OCI-LY1 (cell line): ENCODE results near the gene ESPN.
A peak's percentile ranks its signal among the peaks of the same experiment; 100 is the strongest.

ENCODE experiments used
- H2AFZ ChIP-seq: fragments of 200-600 bp; sonication (generic), shearing (Covaris generic); 2 replicates; pipeline ENCODE4 v1.6.0; 2014; ENCODE audit warnings: antibody characterized with exemption, mild to moderate bottlenecking, low read length
- H3F3A ChIP-seq: fragments of 200-600 bp; sonication (generic), shearing (Covaris generic); 2 replicates; pipeline ENCODE4 v1.6.0; 2014; ENCODE audit warnings: mild to moderate bottlenecking, antibody characterized with exemption, low read length, moderate library complexity; ENCODE audit not compliant: insufficient read depth
- H3K27ac ChIP-seq: fragments of 200-600 bp; sonication (generic); 2 replicates; pipeline ENCODE4 v1.5.1; 2014; ENCODE audit warnings: low read length, mixed run types, mild to moderate bottlenecking, low read depth; ENCODE audit not compliant: poor library complexity, severe bottlenecking
- H3K27me3 ChIP-seq: fragments of 200-600 bp; sonication (generic); 2 replicates; pipeline ENCODE4 v1.6.0; 2014; ENCODE audit warnings: antibody characterized with exemption, mild to moderate bottlenecking, low read length, moderate library complexity; ENCODE audit not compliant: insufficient read depth
- H3K36me3 ChIP-seq: fragments of 200-600 bp; sonication (generic); 2 replicates; pipeline ENCODE4 v1.6.1; 2014; ENCODE audit warnings: mild to moderate bottlenecking, antibody characterized with exemption, low read length, moderate library complexity, mixed read lengths; ENCODE audit not compliant: insufficient read depth
- H3K4me1 ChIP-seq: fragments of 200-600 bp; sonication (generic); 2 replicates; pipeline ENCODE4 v1.5.1; 2014; ENCODE audit warnings: mild to moderate bottlenecking, low read length, moderate library complexity; ENCODE audit not compliant: insufficient read depth, severe bottlenecking
- H3K4me2 ChIP-seq: fragments of 200-600 bp; sonication (generic), shearing (Covaris generic); 2 replicates; pipeline ENCODE4 v1.6.1; 2014; ENCODE audit warnings: low read length
- H3K4me3 ChIP-seq: fragments of 200-600 bp; sonication (generic); 2 replicates; pipeline ENCODE4 v1.5.1; 2014; ENCODE audit warnings: low read length, low read depth, mild to moderate bottlenecking, mixed read lengths; ENCODE audit not compliant: poor library complexity, severe bottlenecking
- H3K79me2 ChIP-seq: fragments of 200-600 bp; shearing (Covaris generic); 2 replicates; pipeline ENCODE4 v1.6.1; 2016; ENCODE audit warnings: mixed run types, low read length, mixed read lengths; ENCODE audit not compliant: insufficient read depth
- H3K9ac ChIP-seq: fragments of 200-600 bp; sonication (generic), shearing (Covaris generic); 2 replicates; pipeline ENCODE4 v1.6.1; 2014; ENCODE audit warnings: mild to moderate bottlenecking, low read length, mixed read lengths
- H3K9me2 ChIP-seq: fragments of 200-600 bp; sonication (generic), shearing (Covaris generic); 2 replicates; pipeline ENCODE4 v1.6.1; 2014; ENCODE audit warnings: low read depth, mild to moderate bottlenecking, low read length, mixed read lengths
- H3K9me3 ChIP-seq: fragments of 200-600 bp; shearing (Covaris generic); 2 replicates; pipeline ENCODE4 v1.6.1; 2014; ENCODE audit warnings: low read length, mixed read lengths
- H4K20me1 ChIP-seq: fragments of 200-600 bp; sonication (generic), shearing (Covaris generic); 2 replicates; pipeline ENCODE4 v1.6.0; 2016; ENCODE audit warnings: mild to moderate bottlenecking, low read length; ENCODE audit not compliant: insufficient read depth
- CTCF ChIP-seq: fragments of 200-600 bp; sonication (generic), shearing (Covaris generic); IDR thresholded peaks from 2 replicates; pipeline ENCODE4 v1.5.1; 2017; ENCODE audit warnings: mild to moderate bottlenecking, antibody characterized with exemption, low read length, moderate library complexity, mixed read lengths
- EZH2 ChIP-seq: fragments of 200-600 bp; sonication (generic), shearing (Covaris generic); IDR thresholded peaks from 2 replicates; pipeline ENCODE4 v1.8.0; 2017; ENCODE audit warnings: borderline replicate concordance, mixed run types, mild to moderate bottlenecking, antibody characterized with exemption, low read length, moderate library complexity, mixed read lengths

ESPN gene

DNA sequence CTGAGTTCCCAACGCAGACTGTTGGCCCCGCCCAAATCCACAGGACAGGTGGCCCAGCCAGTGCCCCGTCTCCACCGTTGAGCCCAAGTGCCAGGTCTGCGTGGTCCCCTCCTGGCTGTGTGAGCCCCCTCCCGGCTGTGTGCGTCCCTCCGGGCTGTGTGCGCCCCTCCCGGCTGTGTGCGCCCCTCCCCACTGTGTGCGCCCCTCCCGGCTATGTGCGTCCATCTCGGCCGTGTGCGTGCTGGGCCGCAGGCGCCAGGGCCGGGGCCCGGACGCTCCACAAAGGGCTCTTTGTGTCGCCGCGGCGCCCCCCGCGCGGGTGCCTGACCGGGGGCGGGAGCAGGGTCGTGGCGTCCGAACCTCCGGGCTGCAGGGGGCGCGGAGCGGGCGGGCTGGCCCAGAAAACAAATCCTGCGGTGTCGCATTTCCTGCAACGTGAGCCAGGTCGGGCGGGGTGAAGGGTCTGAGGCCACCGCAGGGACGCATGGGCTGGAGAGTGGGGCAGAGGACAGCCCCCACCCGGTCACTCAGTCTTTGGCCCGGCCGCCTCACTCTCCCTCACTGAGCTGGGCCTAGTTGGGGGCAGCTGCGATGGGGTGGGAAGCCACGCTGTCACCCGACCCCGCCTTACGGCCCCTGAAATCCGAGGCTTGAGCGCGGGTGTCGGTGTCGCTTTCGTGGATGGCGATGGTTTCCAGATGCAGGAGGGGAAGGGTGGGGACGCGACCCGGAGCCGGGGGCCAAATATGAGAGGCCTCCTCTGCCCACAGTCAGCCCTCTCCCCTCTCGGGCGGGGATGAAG is 22.6 kb downstream of the ESPN start:
- no peaks in the 10 kb centered on the region for H3K9me2 ChIP-seq
- peak overlapping the region; percentile 54 for H3K4me2 ChIP-seq
- no peaks in the 10 kb centered on the region for H3K79me2 ChIP-seq
- no peak overlapping the region for H3K27ac ChIP-seq
- H3K27me3 ChIP-seq: peaks cover 8% of the 10 kb centered on the region
- no peaks in the 10 kb centered on the region for H3K36me3 ChIP-seq
- peak overlapping the region; percentile 45 for H3K4me3 ChIP-seq
- no peaks in the 10 kb centered on the region for H4K20me1 ChIP-seq
- H3K4me1 ChIP-seq: peaks cover 16% of the 10 kb centered on the region
- H3K9ac ChIP-seq: no peak overlapping the region; the same call in 1 of the 2 replicates
- no peaks in the 10 kb centered on the region for H3F3A ChIP-seq
- TF ChIP-seq CTCF (no peak), EZH2 (no peak)
- H2AFZ ChIP-seq: no peak overlapping the region
- no peaks in the 10 kb centered on the region for H3K9me3 ChIP-seq

- H3K4me3 ChIP-seq: peak overlapping the region; percentile 45
- H3K27me3 ChIP-seq: peaks cover 8% of the 10 kb centered on the region
- peak overlapping the region; percentile 54; the same call in 1 of the 2 replicates for H3K4me2 ChIP-seq
Observed at GRCh38 chr1:6447818-6448748, 23.5 kb downstream of the ESPN start.

More at GRCh38 chr1:6447818-6448748, 23.5 kb downstream of the ESPN start:
- Histone ChIP-seq H3K9me3 (no peaks in the 10 kb centered on the region), H3K36me3 (no peaks in the 10 kb centered on the region), H3K79me2 (no peaks in the 10 kb centered on the region), H3K27ac (no peak overlapping the region), H3F3A (no peaks in the 10 kb centered on the region), H4K20me1 (no peaks in the 10 kb centered on the region), H2AFZ (no peak overlapping the region), H3K9ac (no peak overlapping the region), H3K9me2 (no peaks in the 10 kb centered on the region), H3K4me1 (peaks cover 16% of the 10 kb centered on the region)
- TF ChIP-seq CTCF (0 out of 2 replicates have a peak, but pooled peaks have one; percentile 5), EZH2 (no peak)
